Sigmoid colon (tissue), 7 donors: Measurements from ENCODE around the gene BSX. TPM values are rescaled to one million over a fixed set of nuclear protein-coding genes. Genes with fewer than 3 reads are reported as not detected.

Experiments
- DNase-seq: peaks from one replicate; pipeline ENCODE4 v3.0.0-alpha.2; 2019
- H3K27ac ChIP-seq, 4 donors: fragments of 200-600 bp; sonication (generic); one replicate each; pipeline ENCODE4 v1.5.1; 2016 to 2019; ENCODE audit warnings: mild to moderate bottlenecking in 1 of 4
- H3K27me3 ChIP-seq, 3 donors: fragments of 200-600 bp; sonication (generic); one replicate each; pipeline ENCODE4 v1.5.1; 2019; ENCODE audit warnings: mild to moderate bottlenecking in 1 of 3
- H3K36me3 ChIP-seq, 4 donors: fragments of 200-600 bp; sonication (generic); one replicate each; pipeline ENCODE4 v1.5.1; 2016 to 2019
- H3K4me1 ChIP-seq, 4 donors: fragments of 200-600 bp; sonication (generic); one replicate each; pipeline ENCODE4 v1.5.1; 2017 to 2019
- H3K4me3 ChIP-seq, 4 donors: fragments of 200-600 bp; sonication (generic); one replicate each; pipeline ENCODE4 v1.5.1; 2017 to 2019; ENCODE audit warnings: mild to moderate bottlenecking in 2 of 4, moderate library complexity in 1 of 4
- H3K9me3 ChIP-seq, 4 donors: fragments of 200-600 bp in 3 of 4; sonication (generic) in 3 of 4; one replicate each; pipeline versions ENCODE4 v1.5.1 to v1.6.1; 2013 to 2019
- EP300 ChIP-seq, 4 donors: sonication (generic); formaldehyde crosslinking; IDR thresholded peaks; one replicate each; pipeline ENCODE4 v1.6.1; 2017; ENCODE audit warnings: antibody characterized with exemption in 4 of 4
- POLR2A ChIP-seq, 2 donors: fragments of 450-650 bp; IDR thresholded peaks; one replicate each; pipeline ENCODE4 v1.6.1; 2016; ENCODE audit warnings: antibody characterized with exemption in 2 of 2, mild to moderate bottlenecking in 2 of 2, moderate library complexity in 2 of 2
- POLR2AphosphoS5 ChIP-seq, 4 donors: sonication (generic); formaldehyde crosslinking; IDR thresholded peaks; one replicate each; pipeline ENCODE4 v1.6.1; 2017; ENCODE audit warnings: antibody characterized with exemption in 4 of 4
- WGBS, 2 donors: extraction: QIAGEN DNeasy Blood & Tissue Kit; methylation state at CpG; one replicate each; pipeline ENCODE4 v1.1.7; 2013; 5-methylcytosine and 5-hydroxymethylcytosine counted together
- intact Hi-C: fragments of 100-400 bp; cut with DNase I; formaldehyde crosslinking; loops from one replicate; pipeline ENCODE4 v1.15.1; 2023
- polyA plus RNA-seq, 3 donors: library from polyadenylated mRNA; stranded (reverse); fragments of 200-250 nt; gene quantifications; one replicate each; pipeline ENCODE4 v1.2.3, GENCODE V29; 2013
- total RNA-seq, 4 donors: library from RNA; depleted of rRNA; stranded (reverse); fragments of >200 nt; gene quantifications; one replicate each; pipeline ENCODE4 v1.1.0, GENCODE V29; 2016
- TF ChIP-seq, protein P1 (sequence below), 4 experiments: fragments of 450-650 bp in 3 of 4; fragments of 200-600 bp in 1 of 4; IDR thresholded peaks; one replicate each; pipeline ENCODE4 v1.5.1; 2016 to 2019; ENCODE audit warnings: antibody characterized with exemption in 4 of 4, mild to moderate bottlenecking in 3 of 4, moderate library complexity in 2 of 4
- donor health status: healthy with polysubstance abuse.
- donor health status: Bipolar disorder and iron deficiency.
- donor health status: healthy.

Gene BSX
- total and polyA plus RNA-seq, 7 donors: not detected

- H3K27me3 ChIP-seq: peaks cover 55 to 100% (median 93%) of the 10 kb centered on the region in 3 donors
- no peaks in the 10 kb centered on the region for H3K36me3 ChIP-seq
- intact Hi-C loops: no loop called here
- WGBS, 2 donors: 8 to 20% methylated on average over 44 of the region's 44 CpGs
- TF ChIP-seq POLR2AphosphoS5 (IDR thresholded peaks at IDR 0.05): no peak
- TF ChIP-seq POLR2A (IDR thresholded peaks at IDR 0.05): no peak
- TF ChIP-seq EP300 (IDR thresholded peaks at IDR 0.05): no peak
- TF ChIP-seq, protein P1, sequence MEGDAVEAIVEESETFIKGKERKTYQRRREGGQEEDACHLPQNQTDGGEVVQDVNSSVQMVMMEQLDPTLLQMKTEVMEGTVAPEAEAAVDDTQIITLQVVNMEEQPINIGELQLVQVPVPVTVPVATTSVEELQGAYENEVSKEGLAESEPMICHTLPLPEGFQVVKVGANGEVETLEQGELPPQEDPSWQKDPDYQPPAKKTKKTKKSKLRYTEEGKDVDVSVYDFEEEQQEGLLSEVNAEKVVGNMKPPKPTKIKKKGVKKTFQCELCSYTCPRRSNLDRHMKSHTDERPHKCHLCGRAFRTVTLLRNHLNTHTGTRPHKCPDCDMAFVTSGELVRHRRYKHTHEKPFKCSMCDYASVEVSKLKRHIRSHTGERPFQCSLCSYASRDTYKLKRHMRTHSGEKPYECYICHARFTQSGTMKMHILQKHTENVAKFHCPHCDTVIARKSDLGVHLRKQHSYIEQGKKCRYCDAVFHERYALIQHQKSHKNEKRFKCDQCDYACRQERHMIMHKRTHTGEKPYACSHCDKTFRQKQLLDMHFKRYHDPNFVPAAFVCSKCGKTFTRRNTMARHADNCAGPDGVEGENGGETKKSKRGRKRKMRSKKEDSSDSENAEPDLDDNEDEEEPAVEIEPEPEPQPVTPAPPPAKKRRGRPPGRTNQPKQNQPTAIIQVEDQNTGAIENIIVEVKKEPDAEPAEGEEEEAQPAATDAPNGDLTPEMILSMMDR (IDR thresholded peaks at IDR 0.05): no peak
- no peak overlapping the region for H3K4me3 ChIP-seq
- H3K27ac ChIP-seq: no peak overlapping the region
- no peaks in the 10 kb centered on the region for H3K9me3 ChIP-seq
- H3K4me1 ChIP-seq: peaks cover 0 to 33% (median 26%) of the 10 kb centered on the region in 4 donors
- DNase-seq: no peak
These were observed 2.4 kb downstream of the BSX start for GRCh38 chr11:122979103-122979814.

DNA sequence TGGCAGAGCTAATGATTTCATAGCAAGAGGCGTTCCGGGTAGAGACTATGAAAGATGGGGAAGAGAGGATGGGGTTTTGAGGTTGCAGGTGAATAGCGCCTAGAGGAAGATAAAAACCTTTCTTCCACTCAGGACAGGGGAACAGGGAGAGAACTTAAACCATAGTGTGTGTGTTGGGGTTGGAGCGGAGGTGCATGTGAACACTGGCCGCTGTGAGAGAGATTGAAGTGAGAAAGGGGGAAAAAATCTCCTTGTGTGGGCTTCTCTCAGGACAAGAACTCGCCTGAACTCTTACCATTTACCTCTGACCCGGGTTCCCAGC is 3.4 kb downstream of the BSX start:
- no peaks in the 10 kb centered on the region for H3K36me3 ChIP-seq
- peaks cover 48 to 100% (median 83%) of the 10 kb centered on the region in 3 donors for H3K27me3 ChIP-seq
- WGBS, 2 donors: 17 to 18% methylated on average over 7 of the region's 7 CpGs
- no peak overlapping the region for H3K4me3 ChIP-seq
- no peak for DNase-seq
- TF ChIP-seq POLR2A (IDR thresholded peaks at IDR 0.05) (no peak), EP300 (IDR thresholded peaks at IDR 0.05) (no peak), POLR2AphosphoS5 (IDR thresholded peaks at IDR 0.05) (no peak)
- TF ChIP-seq, protein P1 (IDR thresholded peaks at IDR 0.05): no peak
- intact Hi-C loops: no loop called here
- H3K9me3 ChIP-seq: no peaks in the 10 kb centered on the region
- H3K4me1 ChIP-seq: peaks cover 0 to 25% (median 18%) of the 10 kb centered on the region in 4 donors
- no peak overlapping the region for H3K27ac ChIP-seq

DNA sequence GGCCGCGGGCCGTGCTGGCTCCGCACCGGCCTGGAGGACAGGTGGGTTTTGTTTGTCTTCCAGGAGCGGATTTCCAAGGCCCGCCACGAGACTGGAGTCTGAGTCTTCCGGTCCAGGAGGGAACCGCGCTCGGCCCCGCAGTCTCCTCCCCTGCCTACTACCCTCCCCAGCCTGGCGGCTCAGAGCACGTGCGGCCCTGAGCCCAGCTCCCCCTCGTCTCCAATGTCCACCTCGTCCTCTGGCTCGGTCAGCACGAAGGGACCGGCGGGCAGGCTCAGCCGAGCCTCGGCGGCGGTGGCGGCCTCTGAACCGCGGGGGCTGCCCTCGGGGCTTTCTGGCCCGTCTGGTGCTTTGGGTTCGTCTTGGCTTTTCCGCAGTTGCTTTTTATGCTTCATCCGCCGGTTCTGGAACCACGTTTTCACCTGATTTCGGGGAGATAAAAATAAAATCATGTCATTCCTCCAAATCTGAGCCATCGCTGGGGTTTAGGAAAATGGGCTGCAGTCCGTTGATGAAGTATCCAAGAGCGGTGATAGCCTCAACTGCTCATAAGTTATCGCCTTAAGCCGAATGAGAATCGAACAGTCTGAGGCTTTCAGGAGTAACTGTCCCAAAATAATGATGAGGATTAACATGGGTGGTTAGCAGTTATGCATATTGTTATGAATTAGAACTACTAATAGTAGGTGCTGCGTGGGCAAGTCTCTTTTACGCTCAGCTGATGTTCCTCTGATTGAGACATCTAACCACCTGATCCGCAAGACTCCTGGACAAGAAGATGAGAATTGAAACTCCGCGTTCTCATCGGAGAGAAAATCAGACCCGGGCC is 4.0 kb downstream of the BSX start:
- Histone ChIP-seq H3K27me3 (peaks cover 44 to 98% (median 79%) of the 10 kb centered on the region in 3 donors), H3K4me3 (peak overlapping the region in 1 of 4 donors; percentile 12), H3K36me3 (no peaks in the 10 kb centered on the region), H3K9me3 (no peaks in the 10 kb centered on the region), H3K4me1 (peaks cover 0 to 25% (median 18%) of the 10 kb centered on the region in 4 donors), H3K27ac (no peak overlapping the region)
- DNase-seq: peak; percentile 59
- intact Hi-C loops: no loop called here
- no peak for TF ChIP-seq POLR2A (IDR thresholded peaks at IDR 0.05)
- WGBS, 2 donors: 6 to 13% methylated on average over 50 of the region's 50 CpGs

DNA sequence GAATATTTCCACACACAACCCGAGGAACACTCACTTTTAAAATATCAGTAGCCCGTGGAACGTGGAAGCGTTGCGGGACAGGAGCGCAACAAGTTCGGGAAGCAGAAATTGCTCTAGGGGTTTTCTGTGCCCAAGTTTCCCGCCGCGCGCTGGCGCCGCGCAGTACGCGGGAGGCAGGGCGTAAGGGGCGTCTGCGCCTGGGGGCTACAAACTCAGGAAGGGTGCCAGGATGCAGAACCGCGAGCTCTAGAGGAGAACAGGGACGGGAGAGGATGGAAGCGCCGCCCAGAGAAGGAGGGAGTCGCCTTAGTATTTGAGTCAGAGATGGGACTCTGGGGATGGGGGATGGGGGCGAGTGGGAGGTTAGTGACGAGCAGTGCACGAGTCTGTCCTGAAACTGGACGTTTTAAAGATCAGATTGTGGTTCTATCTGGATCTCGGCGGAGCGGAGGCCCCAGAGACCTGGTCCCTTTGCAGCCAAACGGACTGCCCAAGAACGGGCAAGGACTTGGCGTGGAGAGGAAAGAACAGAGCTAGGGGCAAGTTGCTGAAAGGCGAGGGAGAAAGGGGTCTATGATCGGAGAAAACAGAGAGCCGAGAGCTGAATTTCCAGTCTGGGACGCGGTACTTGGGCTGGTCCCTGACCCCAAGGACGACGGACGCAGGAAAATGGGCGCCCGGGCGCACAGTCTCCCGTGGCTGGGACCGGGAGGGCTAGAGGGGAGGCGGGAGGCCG is 4.7 kb downstream of the BSX start:
- 5 to 14% methylated on average over 50 of the region's 50 CpGs for WGBS, 2 donors
- intact Hi-C loops: no loop called here
- H3K36me3 ChIP-seq: no peaks in the 10 kb centered on the region
- H3K4me1 ChIP-seq: peaks cover 0 to 25% (median 18%) of the 10 kb centered on the region in 4 donors
- TF ChIP-seq POLR2AphosphoS5 (IDR thresholded peaks at IDR 0.05): no peak
- no peak for TF ChIP-seq EP300 (IDR thresholded peaks at IDR 0.05)
- TF ChIP-seq, protein P1 (IDR thresholded peaks at IDR 0.05): no peak
- TF ChIP-seq POLR2A (IDR thresholded peaks at IDR 0.05): no peak
- no peak for DNase-seq
- peak overlapping the region in 1 of 4 donors; percentile 12 for H3K4me3 ChIP-seq
- no peaks in the 10 kb centered on the region for H3K9me3 ChIP-seq
- H3K27ac ChIP-seq: no peak overlapping the region
- H3K27me3 ChIP-seq: peaks cover 40 to 93% (median 71%) of the 10 kb centered on the region in 3 donors
